Thymus (tissue), 14 donors: ENCODE data around the gene SEMA4C. TPM values are rescaled to one million over a fixed set of nuclear protein-coding genes. Genes with fewer than 3 reads are reported as not detected.
A peak's percentile ranks its signal among the peaks of the same experiment; 100 is the strongest.

ENCODE experiments used
- DNase-seq, 9 donors: peaks; one replicate each; pipeline ENCODE4 v3.0.0-alpha.2; 2013; ENCODE audit warnings: low spot score in 9 of 9, low read depth in 6 of 9, missing footprints in 1 of 9
- H3K27ac ChIP-seq, 2 donors: one replicate each; pipeline ENCODE4 v1.5.1; 2013; ENCODE audit warnings: control low read depth in 1 of 2, low read depth in 1 of 2, low read length in 1 of 2, mild to moderate bottlenecking in 1 of 2, moderate library complexity in 1 of 2
- H3K27me3 ChIP-seq, 2 donors: one replicate each; pipeline ENCODE4 v1.5.1; 2013; ENCODE audit warnings: low read length in 1 of 2; ENCODE audit not compliant: control insufficient read depth in 2 of 2, insufficient read depth in 1 of 2
- H3K36me3 ChIP-seq, 2 donors: one replicate each; pipeline ENCODE4 v1.5.1; 2013; ENCODE audit warnings: low read length in 1 of 2, mild to moderate bottlenecking in 1 of 2, moderate library complexity in 1 of 2; ENCODE audit not compliant: control insufficient read depth in 2 of 2, insufficient read depth in 2 of 2
- H3K4me1 ChIP-seq, 2 donors: one replicate each; pipeline ENCODE4 v1.5.1; 2013; ENCODE audit warnings: low read length in 2 of 2; ENCODE audit not compliant: control insufficient read depth in 2 of 2, insufficient read depth in 2 of 2
- H3K4me3 ChIP-seq, 2 donors: one replicate each; pipeline ENCODE4 v1.5.1; 2013; ENCODE audit warnings: low read length in 2 of 2, control low read depth in 1 of 2, mild to moderate bottlenecking in 1 of 2
- H3K9me3 ChIP-seq, 2 donors: one replicate each; pipeline ENCODE4 v1.5.1; 2013; ENCODE audit warnings: low read length in 1 of 2, mild to moderate bottlenecking in 1 of 2; ENCODE audit not compliant: control insufficient read depth in 2 of 2, insufficient read depth in 1 of 2
- WGBS: extraction: QIAGEN DNeasy Blood & Tissue Kit; methylation state at CpG from one replicate; pipeline ENCODE4 v1.1.7; 2013; 5-methylcytosine and 5-hydroxymethylcytosine counted together
- long read RNA-seq, 10 donors: transcript quantifications; one replicate each; lab custom pipeline, GENCODE V29; 2026
- polyA plus RNA-seq: library from polyadenylated mRNA; stranded (reverse); fragments of 200-250 nt; gene quantifications from one replicate; pipeline ENCODE4 v1.2.3, GENCODE V29; 2013
- total RNA-seq: library from RNA; stranded (reverse); fragments of 120-200 nt; gene quantifications from one replicate; pipeline ENCODE4 v1.2.4, GENCODE V29; 2013
- donor health status: healthy.

SEMA4C gene, protein sequence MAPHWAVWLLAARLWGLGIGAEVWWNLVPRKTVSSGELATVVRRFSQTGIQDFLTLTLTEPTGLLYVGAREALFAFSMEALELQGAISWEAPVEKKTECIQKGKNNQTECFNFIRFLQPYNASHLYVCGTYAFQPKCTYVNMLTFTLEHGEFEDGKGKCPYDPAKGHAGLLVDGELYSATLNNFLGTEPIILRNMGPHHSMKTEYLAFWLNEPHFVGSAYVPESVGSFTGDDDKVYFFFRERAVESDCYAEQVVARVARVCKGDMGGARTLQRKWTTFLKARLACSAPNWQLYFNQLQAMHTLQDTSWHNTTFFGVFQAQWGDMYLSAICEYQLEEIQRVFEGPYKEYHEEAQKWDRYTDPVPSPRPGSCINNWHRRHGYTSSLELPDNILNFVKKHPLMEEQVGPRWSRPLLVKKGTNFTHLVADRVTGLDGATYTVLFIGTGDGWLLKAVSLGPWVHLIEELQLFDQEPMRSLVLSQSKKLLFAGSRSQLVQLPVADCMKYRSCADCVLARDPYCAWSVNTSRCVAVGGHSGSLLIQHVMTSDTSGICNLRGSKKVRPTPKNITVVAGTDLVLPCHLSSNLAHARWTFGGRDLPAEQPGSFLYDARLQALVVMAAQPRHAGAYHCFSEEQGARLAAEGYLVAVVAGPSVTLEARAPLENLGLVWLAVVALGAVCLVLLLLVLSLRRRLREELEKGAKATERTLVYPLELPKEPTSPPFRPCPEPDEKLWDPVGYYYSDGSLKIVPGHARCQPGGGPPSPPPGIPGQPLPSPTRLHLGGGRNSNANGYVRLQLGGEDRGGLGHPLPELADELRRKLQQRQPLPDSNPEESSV
- total RNA-seq (9.8 TPM), polyA plus RNA-seq (14.1 TPM)
- long read RNA-seq, donor 1 = 0 reads
- long read RNA-seq, donor 2, partial matches to known transcripts = 0 of 2 reads
- long read RNA-seq, donor 2, other reads (novel, unspliced or antisense) = 0 of 2 reads
- long read RNA-seq, donor 3, partial matches to known transcripts = 0 of 1 reads
- long read RNA-seq, donor 3, other reads (novel, unspliced or antisense) = 0 of 1 reads
- long read RNA-seq, donor 4, partial matches to known transcripts = 0 of 1 reads
- long read RNA-seq, donor 4, other reads (novel, unspliced or antisense) = 0 of 1 reads
- long read RNA-seq, donor 5, partial matches to known transcripts = 0 of 2 reads
- long read RNA-seq, donor 5, other reads (novel, unspliced or antisense) = 0 of 2 reads
- long read RNA-seq, donor 6, partial matches to known transcripts = 0 of 2 reads
- long read RNA-seq, donor 6, other reads (novel, unspliced or antisense) = 0 of 2 reads
- long read RNA-seq, donor 7, partial matches to known transcripts = 0 of 1 reads
- long read RNA-seq, donor 7, other reads (novel, unspliced or antisense) = 0 of 1 reads
- long read RNA-seq, donor 8 = 0 reads
- long read RNA-seq, donor 9 = 0 reads
- long read RNA-seq, donor 10 = 0 reads

DNA sequence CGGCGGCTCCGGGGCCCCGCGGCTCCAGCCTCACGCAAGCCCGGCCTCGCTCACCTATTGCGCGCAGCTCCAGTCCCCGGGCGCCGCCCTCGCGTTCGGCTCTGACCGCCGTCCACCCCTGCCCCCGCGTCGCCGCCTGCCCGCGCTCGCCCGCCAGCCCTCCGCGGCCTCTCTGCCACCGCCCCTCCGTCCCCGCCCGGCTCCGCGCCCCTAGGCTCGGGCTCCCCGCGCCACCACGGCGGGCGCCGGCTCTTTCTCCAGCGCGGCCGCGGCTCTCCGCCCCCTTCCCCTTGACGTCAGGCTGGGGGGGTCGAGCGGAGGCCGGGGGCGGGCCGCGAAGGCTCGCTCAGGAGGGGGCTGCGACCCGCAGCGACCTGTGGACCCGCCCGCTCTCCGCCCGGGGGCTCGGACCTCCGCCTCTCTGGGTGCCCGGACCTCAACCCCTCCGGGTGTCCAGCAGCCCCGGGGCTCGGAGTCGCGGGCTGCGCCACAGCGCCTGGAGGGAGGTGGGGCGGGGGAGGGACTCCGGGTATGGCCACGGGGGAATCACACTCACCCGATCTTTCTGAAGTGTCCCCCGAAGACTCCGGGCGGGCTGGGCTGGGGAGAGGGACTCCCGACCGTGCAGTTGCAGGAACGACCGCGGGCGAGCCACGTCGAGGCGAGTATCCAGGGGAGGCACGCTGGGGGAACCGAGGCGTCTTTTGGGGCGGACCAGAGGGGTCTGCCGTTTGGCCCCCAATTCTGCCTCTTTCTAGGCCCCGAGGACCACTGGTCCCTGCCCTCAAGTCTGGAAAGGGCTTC, at the start of gene SEMA4C:
SEMA4C (minus strand) TSS at position 259 of the 804 bp plus-strand sequence. CDS start 2,194 bp downstream, outside the sequence.
- peak in 1 of 9 donors; percentile 43 for DNase-seq
- Histone ChIP-seq H3K9me3 (peaks cover 0 to 9% of the 10 kb centered on the region in 2 donors), H3K27ac (peak within 1 kb of the TSS; percentile 71 to 86), H3K4me1 (peaks cover 10 to 54% of the 10 kb centered on the region in 2 donors), H3K27me3 (peaks cover 57 to 98% of the 10 kb centered on the region in 2 donors), H3K36me3 (no peaks in the 10 kb centered on the region), H3K4me3 (peak within 1 kb of the TSS; percentile 42 to 54)
- 2% methylated on average over 93 of the region's 93 CpGs for WGBS

DNA sequence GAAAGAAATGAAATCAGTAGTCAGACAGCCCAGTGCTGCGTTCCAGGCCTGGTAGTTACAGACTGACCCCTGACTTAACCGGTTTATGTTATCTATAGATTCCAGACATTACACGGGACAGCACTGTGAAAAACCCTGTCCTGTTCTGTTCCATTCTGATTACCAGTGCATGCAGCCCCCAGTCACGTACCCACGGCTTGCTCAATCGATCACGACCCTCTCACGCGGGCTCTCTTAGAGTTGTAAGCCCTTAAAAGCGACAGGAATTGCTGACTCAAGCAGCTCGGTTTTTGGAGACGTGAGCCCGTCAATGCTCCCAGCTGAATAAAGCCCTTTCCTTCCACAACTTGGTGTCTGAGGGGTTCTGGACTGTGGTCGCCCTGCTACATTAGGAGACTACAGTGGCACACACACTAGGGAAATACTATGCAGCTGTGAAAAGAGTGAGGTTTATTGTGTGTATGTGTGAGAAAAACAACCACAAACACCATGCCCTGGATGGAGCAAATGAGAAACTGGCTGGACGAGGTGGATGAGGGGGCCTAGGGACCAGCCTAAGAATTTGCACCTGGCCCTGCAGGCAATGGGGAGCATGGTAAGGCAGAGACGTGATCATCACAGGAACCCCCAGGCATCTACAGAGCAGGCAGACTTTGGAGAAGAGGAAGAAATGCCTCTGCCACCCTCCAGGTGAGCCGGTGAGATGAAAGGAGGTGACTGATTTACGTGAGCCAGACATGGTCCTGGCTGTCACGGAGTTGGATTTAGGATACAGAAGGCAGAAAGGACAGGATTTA, 49.1 kb upstream of the SEMA4C start:
- Histone ChIP-seq H3K27me3 (no peaks in the 10 kb centered on the region), H3K36me3 (no peaks in the 10 kb centered on the region), H3K4me1 (peaks cover 5 to 13% of the 10 kb centered on the region in 2 donors), H3K4me3 (no peak overlapping the region), H3K9me3 (peaks cover 0 to 11% of the 10 kb centered on the region in 2 donors), H3K27ac (no peak overlapping the region)
- DNase-seq = no peak
- WGBS = 97% methylated on average over 19 of the region's 19 CpGs

DNA sequence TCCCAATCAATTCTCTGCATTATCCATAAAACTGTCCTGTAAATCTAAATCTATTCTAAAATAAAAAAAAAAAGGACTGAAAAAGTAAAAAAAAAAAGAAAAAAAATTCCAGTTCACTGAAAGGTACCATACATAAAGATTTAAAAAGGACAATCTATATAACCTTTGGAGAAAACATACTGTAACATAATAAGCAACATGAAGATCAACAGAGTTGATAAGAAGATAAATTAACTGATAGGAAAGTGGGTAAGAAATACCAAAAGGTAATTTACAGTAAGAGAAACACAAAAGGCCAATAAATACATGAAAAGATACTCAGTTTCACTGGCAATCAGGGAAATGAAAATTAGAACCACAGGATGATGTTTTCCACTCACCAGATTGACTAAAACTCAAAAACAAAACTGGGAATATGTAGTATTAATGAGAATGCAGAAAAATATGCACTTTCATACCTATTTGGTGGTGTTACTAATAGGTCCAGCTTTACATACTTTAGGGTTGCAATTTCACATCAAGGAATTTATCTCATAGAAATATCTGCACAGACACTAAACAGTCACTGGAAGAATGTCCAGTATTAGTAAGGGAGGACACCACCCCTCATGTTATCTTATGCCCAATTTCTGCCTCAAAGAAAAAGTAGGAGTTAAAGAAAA, 48.3 kb upstream of the SEMA4C start:
- H3K27ac ChIP-seq = no peak overlapping the region
- no peaks in the 10 kb centered on the region for H3K36me3 ChIP-seq
- no peak for DNase-seq
- H3K4me3 ChIP-seq = no peak overlapping the region
- H3K4me1 ChIP-seq = peaks cover 12 to 16% of the 10 kb centered on the region in 2 donors
- H3K9me3 ChIP-seq = peaks cover 0 to 11% of the 10 kb centered on the region in 2 donors
- peaks cover 0 to 2% of the 10 kb centered on the region in 2 donors for H3K27me3 ChIP-seq

DNA sequence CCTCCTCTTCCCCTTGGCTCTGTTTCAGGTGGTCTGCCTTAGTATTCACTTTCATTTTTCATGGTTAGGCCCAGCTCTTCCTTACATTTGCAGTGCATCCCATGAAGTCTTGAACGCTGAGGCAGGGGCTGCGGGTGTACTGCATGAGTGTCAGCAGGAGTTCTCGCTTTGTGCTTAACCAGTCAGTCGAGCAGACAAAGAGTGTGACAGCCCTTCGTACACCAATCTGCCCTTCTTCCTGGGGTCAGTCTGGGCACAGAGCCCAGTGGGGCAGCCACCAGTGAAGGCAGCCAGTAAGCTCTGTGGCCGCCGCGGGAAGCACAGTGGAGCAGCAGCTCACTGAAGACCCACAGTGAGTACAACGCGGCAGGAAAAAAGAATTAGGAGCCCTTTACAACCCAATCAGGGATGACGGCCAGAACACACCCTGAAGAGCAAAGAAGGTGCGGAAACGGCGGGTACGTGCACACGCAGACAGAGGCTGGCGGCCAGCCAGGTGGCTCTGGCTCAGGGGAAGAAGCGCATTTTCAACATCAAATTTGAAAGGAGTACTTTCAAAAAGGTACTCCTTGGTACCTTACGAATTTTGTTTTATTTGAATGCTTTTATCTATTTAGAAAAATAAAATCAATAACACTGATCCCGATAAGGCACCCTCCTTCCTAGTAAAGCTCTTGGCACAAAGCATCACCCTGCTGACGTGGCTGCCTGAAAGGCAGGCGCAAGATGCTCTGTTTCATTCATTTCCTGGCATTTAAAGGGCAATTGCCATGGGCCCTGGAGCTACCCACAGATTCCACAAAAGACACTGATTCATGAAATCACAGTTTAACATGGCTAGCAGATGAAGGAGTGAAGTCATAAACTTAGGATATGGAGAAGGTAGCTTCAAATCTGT, 47.0 kb upstream of the SEMA4C start:
- H3K4me3 ChIP-seq = no peak overlapping the region

DNA sequence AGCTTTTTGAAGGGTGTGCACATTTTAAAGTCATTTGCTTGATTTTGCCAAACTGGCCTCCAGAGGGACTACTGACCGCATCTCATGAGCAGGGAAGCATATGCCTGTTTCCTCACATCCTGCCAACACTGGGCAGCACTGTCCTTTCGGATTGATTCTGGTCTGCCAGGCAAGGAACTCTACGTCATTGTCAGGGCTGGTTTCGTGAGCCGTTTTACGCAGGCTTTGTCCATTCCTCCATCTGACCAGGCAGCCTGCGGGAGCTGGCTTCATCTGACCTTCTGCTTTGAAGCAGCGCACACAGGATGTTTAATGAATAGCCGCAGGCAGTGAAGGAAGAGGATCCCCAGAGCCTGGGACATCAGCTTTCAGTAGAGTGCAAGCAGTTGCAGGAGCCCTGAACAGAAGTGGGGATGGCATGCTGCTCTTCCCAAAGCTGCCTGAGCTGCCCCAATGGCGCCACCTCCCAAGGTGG, 46.3 kb upstream of the SEMA4C start:
- Histone ChIP-seq H3K4me3 (no peak overlapping the region), H3K27me3 (peaks cover 3 to 6% of the 10 kb centered on the region in 2 donors), H3K36me3 (no peaks in the 10 kb centered on the region), H3K9me3 (peaks cover 0 to 11% of the 10 kb centered on the region in 2 donors), H3K27ac (no peak overlapping the region), H3K4me1 (peaks cover 12 to 28% of the 10 kb centered on the region in 2 donors)
- no peak for DNase-seq
- 95% methylated on average over 10 of the region's 10 CpGs for WGBS

More for the DNA sequence above, 47.0 kb upstream of the SEMA4C start:
- DNase-seq = no peak
- WGBS = 95% methylated on average over 22 of the region's 22 CpGs
- Histone ChIP-seq H3K4me1 (peaks cover 12 to 28% of the 10 kb centered on the region in 2 donors), H3K9me3 (peaks cover 0 to 11% of the 10 kb centered on the region in 2 donors), H3K36me3 (no peaks in the 10 kb centered on the region), H3K27ac (no peak overlapping the region), H3K27me3 (peaks cover 3 to 6% of the 10 kb centered on the region in 2 donors)

DNA sequence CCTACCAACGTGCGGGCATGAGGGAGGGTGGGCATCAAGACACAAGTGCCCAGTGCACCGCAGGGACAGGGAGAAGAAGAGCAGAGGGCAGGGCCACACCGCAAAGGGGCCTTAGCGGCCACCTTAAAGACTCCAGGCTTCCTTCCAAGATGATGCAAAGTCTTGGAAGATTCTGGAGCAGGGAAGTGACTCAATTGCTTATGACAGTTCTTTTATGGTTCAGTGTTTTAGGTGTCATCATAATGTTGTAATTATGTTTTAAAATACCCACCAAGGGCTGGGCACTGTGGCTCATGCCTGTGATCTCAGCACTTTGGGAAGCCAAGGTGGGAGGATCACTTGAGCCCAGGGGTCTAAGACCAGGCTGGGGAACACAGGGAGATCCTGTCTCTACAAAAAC, 44.5 kb upstream of the SEMA4C start:
- Histone ChIP-seq H3K27me3 (peaks cover 3 to 6% of the 10 kb centered on the region in 2 donors), H3K27ac (peak overlapping the region; percentile 53 to 67), H3K4me1 (peaks cover 12 to 28% of the 10 kb centered on the region in 2 donors), H3K9me3 (peaks cover 0 to 11% of the 10 kb centered on the region in 2 donors), H3K4me3 (no peak overlapping the region), H3K36me3 (no peaks in the 10 kb centered on the region)
- WGBS = 86% methylated on average over 5 of the region's 5 CpGs
- no peak for DNase-seq
